COLO668 (cell line): ENCODE results near the gene AIDA.
A peak's percentile ranks its signal among the peaks of the same experiment; 100 is the strongest.
"Not testable (repeated sequence)": the region's sequence is repeated elsewhere in the genome, so short reads cannot be mapped to it uniquely, and the experiment has no call there.

ENCODE experiments used
- DNase-seq: peaks from one replicate; lab custom pipeline; 2025; ENCODE audit not compliant: unreplicated experiment; lab: John Stamatoyannopoulos, UW

The AIDA gene

DNA sequence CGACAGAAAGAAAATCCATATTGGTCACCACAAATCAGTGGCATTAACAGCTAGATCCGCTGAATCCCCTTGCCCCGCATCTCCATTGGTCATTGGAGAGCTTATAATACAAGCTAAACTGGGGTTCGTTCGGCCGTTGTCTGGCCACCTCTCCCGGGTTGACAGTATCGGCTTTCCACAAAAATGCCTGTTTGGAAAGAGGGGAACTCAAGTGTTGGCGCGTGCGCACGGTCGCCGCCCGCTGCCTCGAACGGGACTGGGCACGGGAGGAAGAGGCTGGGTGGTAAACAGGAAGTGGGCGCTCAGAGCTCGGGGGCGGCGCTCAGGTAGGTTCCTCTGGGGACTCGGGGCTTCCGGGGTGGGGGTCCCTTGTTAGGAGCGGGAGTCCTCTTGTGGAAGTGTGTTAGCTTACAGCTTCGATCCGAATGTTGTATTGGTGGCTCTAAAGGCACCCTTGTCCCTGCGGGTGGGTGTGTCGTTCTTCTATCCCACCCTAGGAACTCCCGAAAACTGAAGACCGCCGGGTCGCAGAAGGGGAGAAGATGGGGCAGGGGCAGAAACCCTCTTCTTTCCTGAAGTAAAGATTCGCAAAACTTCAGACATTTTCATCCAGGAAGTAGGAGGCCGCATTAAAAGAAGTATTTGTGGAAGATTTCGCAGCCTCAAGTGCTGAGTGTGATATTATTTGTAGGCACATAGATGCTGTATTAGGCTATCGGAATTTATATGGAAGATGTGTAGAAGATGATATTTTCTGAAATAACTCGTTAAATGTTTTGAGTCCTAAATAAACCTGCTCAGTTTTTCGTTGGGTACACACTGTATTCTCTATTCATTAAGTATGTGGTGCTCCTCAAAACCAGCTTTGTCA is 1.0 kb upstream of the AIDA start:
- peak; percentile 97 for DNase-seq

DNA sequence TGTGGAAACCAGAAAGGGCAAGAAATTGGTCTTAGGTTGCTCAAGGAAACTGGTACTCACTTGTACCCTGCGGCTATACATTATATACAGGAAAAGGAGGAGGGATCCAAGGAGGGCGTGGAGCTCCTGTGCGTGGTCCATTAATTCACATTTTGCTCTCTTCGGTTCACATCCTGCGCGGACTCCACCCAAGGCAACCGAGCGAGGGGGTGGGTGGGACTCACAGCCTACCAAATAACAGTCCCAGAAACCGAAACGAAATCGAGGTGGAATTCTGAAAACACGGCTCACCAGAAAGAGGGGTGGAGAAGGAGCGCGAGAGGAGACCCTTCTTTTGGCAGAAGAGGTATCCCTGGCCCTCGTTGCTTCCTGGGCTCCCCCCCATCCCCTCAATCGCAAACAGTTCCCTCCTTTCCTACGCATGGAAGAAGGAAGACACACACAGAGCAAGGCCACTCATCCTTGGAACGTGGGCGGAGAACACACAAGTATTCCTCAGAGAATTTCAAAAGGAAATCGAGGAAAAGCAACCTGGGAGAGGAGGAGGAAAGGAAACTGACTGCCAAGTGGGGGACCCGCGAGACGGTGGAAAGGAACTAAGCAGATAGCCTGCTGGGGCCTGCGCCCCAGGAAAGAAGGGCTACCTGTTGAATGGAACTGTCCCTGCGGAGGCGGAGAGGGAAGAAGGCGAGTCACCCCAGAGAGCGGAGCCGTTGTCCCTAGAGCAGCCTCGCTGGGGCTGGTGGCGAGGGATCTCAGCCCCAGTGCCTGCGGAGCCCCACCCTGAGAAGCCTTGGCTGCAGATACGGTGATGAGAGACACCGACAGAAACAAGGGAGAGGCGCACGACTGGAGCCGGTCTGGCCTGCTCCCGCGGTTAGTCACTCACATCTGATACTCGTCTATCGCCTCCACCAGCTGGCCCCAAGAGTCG is 705 bp downstream of the AIDA start:
- peak; percentile 54 for DNase-seq

DNA sequence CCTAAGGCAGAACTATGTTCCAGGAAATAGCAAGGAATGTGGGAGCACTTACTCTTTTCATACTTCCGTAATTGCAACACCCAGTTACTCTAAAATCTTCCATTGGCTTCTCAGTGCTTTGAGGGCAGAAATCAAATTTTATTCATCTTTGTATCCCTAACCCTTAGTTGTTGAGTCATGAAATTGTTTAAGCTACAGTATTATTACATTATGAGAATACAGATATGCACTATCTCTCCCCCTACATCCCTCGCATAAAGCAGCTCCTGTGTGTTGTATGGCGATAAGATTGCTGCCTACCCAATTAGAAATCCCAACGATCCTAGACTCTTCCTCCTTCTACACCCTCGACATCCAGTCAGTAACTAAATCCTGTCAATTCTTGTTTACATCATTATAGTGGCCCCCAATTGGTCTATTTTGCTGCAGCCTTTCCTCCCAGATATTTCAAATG is 2.6 kb downstream of the AIDA start:
- no peak for DNase-seq

DNA sequence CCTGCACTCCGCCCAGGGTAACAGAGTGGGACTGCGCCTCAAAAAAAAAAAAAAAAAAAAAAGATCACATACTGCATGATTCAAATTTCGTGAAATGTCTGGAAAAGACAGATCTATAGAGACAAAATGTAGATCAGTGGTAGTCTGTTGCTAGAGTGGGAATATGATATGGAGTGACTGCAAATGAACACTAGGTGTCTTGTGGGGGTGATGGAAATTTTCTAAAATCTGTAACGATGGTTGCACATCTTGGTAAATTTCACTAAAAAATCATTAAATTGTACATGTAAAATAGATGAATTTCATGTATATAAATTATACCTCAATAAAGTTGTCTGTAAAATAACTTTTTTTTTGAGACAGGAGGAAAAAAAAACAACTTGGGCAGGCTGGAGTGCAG is 5.5 kb downstream of the AIDA start:
- no peak for DNase-seq

DNA sequence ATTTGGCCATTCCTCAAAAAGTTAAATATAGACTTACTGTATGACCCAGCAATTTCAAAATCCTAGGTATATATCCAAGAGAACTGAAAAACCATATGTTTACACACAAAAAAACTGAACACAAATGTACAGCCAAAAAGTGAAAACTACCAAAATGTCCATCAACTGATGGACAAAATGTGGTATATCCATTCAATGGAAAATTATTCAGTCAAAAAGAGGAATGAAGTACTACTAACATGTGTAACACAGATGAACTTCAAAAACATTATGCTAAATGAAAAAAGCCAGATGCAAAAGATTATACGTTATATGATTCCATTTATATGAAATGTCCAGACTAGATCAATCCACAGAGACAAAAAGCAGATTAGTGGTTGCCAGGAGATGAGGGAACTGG is 8.0 kb downstream of the AIDA start:
- no peak for DNase-seq

DNA sequence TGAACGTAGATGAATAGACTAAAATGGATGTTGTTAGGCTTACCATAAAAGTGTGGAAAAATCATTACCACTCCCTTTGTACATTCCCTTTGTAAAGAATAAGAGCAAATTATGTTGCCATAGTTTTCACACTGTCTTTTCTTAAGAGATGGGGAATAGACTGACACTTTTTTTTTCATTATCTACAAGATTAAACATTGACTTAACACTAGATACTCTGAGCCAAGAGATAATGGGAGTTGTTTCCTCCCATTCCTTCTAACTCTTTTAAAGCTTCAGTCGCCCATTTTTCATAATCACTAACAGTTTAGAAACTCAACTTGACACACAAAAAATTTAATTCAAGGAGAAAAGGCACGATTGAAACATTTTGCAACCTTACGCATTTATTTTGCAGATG is 10.1 kb downstream of the AIDA start:
- DNase-seq, result no peak

DNA sequence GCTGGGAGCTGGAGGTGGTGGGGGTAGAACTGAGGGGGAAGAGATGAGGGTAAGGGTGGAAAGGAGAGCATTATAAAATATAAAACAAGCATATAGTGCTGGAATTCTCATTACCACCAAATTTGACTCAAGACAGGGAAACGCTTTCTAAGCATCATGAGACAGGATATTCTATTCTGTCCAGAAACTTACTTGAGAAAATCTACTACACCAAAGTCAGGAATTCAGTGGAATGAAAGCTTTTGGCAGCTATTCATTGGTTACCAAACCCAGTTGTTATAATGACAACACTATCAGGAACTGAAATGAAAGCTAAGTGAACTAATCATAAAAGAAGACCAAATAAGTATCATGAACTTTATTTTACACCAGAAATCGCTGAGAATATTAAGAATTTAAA is 14.5 kb downstream of the AIDA start:
- no peak for DNase-seq

DNA sequence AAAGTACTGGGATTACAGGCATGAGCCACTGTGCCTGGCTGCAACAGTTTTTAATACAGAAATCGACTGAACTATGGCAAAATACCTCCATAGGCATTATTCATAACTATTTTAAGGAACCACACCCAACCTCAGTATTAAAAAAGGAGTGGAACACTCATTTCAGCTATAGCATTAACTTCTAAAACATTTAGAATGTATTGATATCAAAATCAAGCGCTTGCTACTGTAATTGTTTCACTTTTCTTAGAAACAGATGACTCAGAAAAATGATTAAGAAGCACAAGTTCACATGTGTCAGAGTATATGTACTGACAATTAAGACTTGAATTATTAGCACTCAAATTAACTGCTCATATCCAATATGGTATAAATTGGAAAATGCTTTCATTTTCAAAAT is 15.1 kb downstream of the AIDA start:
- no peak for DNase-seq

DNA sequence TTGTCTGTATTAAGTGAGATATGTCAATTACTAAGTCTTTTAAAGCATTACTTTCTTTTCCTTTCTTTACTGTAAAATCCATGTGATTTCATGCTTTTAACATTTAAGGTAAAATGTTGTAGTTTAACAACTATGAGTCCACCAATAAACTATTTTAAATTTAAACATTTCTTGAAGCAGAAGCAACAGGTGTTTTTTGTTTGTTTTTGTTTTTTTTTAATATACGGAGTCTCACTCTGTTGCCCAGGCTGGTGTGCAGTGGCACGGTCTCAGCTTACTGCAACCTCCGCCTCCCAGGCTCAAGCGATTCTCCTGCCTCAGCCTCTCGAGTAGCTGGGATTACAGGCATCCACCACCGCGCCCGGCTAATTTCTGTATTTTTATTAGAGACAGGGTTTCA is 15.6 kb downstream of the AIDA start:
- DNase-seq, result no peak

DNA sequence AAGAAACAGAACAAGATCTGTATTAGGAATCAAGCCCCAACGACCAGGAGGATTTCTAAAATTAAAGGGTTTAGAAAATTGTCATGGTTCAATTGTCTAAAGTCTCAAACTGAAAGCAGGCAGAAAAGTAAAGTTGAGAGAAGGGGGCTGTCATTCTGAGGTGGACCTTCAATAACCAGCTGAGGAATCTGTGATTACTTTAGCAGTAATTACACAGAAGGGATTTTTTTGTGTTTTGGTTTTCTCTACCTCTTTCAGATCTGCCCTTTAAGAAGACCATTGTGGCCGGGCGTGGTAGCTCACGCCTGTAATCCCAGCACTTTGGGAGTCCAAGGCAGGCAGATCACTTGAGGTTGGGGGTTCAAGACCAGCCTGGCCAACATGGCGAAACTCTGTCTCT is 17.4 kb downstream of the AIDA start:
- no peak for DNase-seq

DNA sequence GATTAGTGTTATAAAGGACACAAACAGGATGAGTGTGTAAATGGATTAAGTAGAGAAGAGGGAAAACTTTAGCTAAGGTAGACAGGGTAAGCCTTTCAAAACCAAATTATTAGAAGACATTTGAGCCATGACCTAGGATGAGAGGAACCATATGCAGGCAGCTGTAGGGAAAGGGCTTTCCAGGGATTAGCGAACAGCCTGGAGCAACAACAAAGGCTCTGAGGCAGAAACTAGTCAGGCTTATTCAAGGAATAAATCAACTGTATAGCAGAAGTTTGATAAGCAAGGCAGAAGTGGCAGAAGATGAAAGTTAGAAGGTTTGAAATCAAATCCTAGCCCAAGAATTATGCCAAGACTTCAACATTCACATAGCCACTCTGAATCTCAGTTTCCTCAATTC is 21.3 kb downstream of the AIDA start:
- DNase-seq, result no peak

DNA sequence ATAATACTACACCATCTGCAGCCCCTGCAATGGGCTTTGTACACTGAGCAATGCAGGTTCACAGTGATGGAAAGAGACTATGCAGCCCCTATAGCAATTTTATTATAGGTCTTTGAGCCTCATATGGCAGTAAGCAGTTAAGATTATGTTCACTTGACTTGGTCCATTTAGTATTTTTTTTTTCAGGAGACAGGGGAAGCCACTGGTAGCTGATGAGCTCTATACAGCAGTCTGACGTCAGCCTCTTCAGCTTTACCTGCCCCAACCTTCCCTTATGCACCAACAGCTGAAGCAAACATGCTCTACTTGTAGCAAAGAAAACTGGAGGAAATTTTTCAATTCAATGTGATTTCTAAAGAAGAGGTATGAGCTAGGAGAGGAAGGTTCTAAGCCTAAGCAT is 32.2 kb downstream of the AIDA start:
- no peak for DNase-seq

DNA sequence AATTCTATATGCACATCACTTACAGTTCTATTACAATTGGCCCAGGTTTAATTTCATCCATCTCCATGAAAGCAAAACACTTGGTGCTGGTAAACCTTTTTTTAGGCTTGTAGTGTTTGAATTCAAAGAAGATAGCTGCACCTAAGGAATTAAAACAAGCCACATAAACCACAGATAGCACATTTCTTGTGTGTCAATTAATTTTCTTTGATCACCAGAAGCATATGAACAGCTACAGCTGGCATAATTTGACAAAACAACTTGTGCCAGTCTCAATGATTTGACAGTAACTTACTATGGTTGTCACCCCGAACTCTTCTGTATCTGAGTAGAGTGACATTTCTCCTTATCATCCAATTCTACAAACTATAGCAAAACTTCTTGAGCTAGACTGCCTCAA is 42.2 kb downstream of the AIDA start:
- DNase-seq, result no peak

DNA sequence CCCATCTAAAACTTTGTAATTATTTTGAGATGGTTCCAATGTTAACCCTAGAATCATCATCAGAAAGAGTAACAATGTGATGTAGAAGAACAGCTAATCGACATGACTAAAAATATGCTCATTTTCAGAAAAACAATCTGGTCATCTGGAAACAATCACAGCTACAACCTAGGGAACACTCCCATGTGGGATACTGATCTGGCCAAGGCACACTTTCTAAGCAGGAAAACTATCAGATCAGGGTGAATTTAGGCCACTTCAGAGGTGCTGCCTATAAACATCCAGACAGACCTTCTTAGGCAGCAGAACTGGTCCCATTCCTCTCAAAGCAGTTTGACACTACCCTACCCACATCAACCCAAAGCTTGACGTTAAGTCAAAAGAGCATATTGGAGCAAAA is 43.2 kb downstream of the AIDA start:
- DNase-seq, result not testable (repeated sequence)

DNA sequence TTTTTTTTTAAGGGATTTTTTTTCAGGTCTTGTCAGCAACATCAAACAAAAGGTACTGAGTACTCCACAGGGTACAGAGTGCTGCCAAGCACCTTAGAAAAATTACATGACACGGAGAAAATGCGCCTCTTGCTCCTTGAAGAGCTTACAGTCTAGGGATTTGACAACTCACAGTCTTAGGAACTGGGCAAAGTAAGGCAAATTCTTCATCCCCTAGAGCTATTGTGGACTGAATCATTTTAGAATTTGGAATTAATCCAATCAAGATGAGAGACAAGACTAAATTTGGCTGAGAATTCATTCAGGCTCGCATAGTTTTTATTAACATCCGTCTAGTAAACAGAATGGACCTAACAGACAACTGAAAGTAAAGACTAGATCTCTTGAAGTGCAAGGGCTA is 44.1 kb downstream of the AIDA start:
- not testable (repeated sequence) for DNase-seq

DNA sequence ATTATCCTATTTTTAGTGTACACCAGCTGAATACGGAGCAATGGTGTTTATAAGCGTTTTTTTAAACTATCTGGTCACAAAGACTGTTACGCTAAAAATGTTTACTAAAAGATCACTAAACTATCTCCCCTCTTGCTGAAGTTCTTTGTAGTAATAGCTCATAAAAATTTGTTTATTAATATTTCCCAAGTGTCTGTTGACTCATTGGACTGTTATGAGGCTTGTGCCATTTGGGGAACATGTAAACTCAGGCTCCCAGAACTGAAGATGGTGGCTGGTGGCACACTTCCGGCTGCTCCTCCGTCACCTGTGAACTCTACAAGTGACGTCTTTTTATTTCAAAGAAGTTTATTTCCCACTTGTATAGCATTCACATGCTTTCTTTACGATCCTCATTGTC is 46.3 kb downstream of the AIDA start:
- no peak for DNase-seq

DNA sequence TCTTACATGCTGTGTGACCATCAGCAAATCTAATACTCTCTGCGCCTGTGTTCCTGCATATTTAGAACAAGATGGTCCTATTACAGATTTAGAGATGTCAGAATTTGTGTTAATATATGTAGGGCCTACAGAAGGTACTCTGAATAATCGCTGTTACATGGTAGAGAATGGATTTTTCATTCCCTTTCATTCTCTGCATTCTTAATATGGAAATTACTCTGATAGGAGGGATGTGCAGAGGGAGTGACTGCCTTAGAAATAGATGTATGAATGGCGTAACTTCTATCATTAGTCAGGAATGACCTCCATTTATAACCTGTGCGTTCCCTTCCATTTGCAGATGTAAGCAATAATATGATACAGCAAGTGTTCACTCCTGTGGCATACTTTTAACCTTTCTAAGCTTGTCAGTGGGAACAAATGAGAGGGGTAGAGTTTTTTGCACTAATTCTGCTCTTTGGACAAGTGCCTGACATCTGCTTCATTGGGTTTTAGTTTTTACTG is 48.8 kb downstream of the AIDA start:
- no peak for DNase-seq

DNA sequence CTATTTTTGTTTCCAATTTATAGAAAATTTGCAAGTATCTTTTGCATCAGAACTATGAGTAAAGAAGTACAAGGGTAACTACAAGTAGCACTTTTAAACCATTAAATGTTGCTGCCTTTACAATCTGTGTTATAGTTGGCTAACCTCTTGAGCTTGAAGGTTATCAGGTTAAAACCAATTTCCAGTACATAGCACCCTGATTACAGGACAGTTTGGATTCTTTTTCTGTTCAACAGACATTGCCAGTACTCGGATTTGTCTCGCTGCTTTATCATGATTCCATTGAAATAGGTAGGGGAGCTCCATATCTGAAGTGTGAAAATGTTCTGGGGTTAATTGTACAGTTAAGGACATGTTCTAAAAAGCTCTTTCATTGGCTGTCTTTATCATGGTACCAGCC is 54.4 kb downstream of the AIDA start:
- no peak for DNase-seq

DNA sequence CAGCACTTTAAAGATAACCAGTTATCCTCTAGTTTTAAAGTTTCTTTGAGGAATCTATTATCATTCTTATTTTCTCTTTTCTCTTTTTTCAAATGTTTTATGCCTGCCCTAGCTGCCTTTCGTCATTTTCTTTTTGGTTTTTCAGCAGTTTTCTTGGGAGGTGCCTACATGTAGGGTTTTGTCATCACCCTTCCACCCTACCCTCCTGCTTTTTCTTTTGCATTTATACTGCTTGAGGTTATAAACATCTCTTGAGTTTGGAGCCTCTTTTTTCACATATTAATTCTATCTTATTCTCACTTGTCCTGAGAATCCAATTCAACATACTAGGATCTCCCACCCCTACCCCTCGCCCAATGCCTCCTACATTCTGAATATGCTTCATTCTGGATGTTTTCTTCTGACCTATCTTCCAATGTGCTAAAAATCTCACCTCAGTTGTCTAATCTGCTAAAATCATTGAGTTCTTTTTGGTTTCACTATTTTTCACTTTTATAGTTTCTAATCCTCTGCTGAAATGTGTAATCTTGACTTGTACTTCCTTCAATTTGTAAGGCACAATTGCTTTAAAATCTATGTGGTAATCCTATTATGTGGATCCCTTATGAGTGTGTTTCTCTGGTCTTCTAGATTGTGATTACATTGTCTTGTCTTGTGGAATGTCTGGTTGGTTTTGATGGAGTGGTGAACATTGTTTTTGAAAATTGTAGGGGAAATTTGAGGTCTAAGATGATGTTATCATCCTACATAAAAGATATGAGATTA is 55.7 kb downstream of the AIDA start:
- no peak for DNase-seq

DNA sequence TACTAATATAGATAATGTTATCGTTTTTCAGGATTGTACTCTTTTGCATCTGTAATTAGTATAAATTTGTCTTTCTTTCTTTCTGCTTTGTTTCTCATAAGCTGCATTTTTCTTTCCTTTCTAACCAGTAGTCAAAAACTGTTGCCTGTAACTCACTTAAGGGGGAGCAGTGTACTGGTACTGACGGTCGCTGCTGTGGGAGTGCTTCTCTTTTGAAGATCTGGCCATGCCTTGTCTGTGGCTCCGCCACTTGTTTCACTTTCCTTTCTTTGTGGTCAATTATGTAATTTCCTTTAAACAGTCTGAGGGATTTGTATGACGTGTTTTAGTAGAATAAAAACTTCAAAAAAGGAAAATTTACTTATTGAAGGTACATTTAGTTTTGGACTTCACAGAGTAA is 57.4 kb downstream of the AIDA start:
- DNase-seq, result no peak

DNA sequence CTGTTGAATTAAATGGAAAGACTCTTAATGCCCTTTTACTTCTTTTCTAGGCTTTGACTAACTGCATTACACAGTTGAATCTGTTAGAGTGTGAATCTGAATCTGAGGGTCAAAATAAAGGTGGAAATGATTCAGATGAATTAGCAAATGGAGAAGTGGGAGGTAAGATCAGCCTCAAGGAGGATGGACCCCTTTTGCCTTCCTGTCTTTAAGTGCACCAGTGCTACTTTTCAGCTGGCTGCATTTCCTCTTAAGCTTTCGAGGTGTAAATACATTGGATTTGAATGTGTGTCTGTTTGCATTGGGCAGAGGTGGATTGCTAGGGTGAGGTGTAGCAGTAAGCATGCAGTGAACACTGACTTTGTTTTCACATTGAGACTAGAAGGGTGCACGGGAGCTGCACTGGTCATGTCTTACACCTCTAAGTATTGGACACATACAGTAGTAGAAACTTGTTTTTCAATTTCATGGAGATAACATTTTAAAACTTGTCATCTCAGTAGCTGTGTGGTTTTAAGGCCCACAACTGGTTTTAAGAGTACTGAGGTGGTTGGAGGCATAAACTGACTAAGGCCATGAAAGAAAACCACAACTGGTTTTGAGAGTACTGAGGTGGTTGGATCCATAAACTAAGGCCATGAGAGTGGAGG is 59.0 kb downstream of the AIDA start:
- no peak for DNase-seq
